Measurements from ENCODE around the gene ARHGAP26. TPM values are rescaled to one million over a fixed set of nuclear protein-coding genes. Genes with fewer than 3 reads are reported as not detected.

The ARHGAP26 gene
- total and polyA plus RNA-seq, 2 of the 4 experiments (the other 2 are of a cell fraction) = 0.54 to 0.56 TPM

DNA sequence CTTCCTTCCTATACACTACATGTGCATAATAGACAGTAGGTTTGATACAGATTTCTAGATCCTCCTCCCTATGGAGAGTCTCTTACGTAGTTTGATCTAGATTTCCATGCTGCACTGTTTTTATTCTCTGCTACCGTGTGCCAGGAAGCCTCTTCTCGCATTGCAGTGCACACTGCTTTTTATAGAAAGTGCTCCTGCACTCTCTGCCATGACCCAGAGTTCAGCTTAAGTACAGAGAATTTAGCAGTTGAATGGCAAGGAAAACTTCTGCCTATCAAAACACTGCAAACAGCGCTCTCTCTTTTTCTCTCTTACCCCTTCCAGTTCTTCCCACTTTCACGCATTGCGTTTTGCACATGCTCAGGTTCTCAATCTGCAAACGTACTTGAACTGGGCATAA lies 187.4 kb downstream of the ARHGAP26 start:
- H2BK15ac ChIP-seq (ENCODE audit: low read depth, low read length) = no peak overlapping the region
- ATAC-seq (ENCODE audit: low read depth) = no peak
- no peak overlapping the region for H4K8ac ChIP-seq (ENCODE audit: low read depth in 2 of 2, low read length in 2 of 2)
- no peak overlapping the region for H4K5ac ChIP-seq (ENCODE audit: low read depth, low read length)
- ChIA-PET POLR2A (ENCODE audit: unreplicated experiment) (no interaction called here), CTCF (no interaction called here)
- no peak overlapping the region for H3K9ac ChIP-seq (ENCODE audit: low read depth, low read length)
- H3K27me3 ChIP-seq (ENCODE audit: control insufficient read depth, insufficient read depth, low read length) = no peaks in the 10 kb centered on the region
- WGBS, 2 experiments (ENCODE audit: extremely low coverage in 2 of 2, insufficient read length in 1 of 2) = no CpG with 5 or more reads among the region's 7 CpGs
- no peak overlapping the region for H3K4me3 ChIP-seq (ENCODE audit: insufficient read depth, low read depth, low read length)
- H3K14ac ChIP-seq (replicated peaks; ENCODE audit: low read depth, low read length) = no peak overlapping the region; the same call in 1 of the 2 replicates
- in situ Hi-C loops (cut with MboI; ENCODE audit: low sequenced_read_pairs) = no loop called here
- 0 out of 2 replicates have a peak overlapping the region, but pooled peaks have one; percentile 44 for H3K27ac ChIP-seq (ENCODE audit: insufficient read depth, low read length)
- no peaks in the 10 kb centered on the region for H3K9me3 ChIP-seq (ENCODE audit: control insufficient read depth, insufficient read depth, low read length)
- H4K20me1 ChIP-seq (ENCODE audit: insufficient read depth, low read length) = no peaks in the 10 kb centered on the region
- H2AFZ ChIP-seq (replicated peaks; ENCODE audit: low read length, poor library complexity) = no peak overlapping the region
- dilution Hi-C loops (cut with HindIII; ENCODE audit: low sequenced_read_pairs, unreplicated experiment) = no loop called here
- H2BK5ac ChIP-seq (ENCODE audit: low read depth, low read length, poor library complexity, severe bottlenecking) = no peak overlapping the region
- no TSS peak for BruUV-seq (replicated peaks)
- peak overlapping the region; percentile 30; the same call in 1 of the 2 replicates for H2BK120ac ChIP-seq (ENCODE audit: low read depth, low read length)
- no peak for DNase-seq
- H3K79me1 ChIP-seq (ENCODE audit: low read depth in 1 of 2, low read length in 2 of 2) = no peaks in the 10 kb centered on the region
- no peak overlapping the region for H3K18ac ChIP-seq (ENCODE audit: low read depth, low read length)
- peaks cover 10% of the 10 kb centered on the region for H3K4me1 ChIP-seq (ENCODE audit: control insufficient read depth, insufficient read depth, low read length)
- no peak overlapping the region for H2AK9ac ChIP-seq (replicated peaks; ENCODE audit: low read depth, low read length, poor library complexity)
- no peak overlapping the region for H3K56ac ChIP-seq (ENCODE audit: extremely low read depth, insufficient read depth, low read length)
- no peak overlapping the region; the same call in 1 of the 2 replicates for H3K4me2 ChIP-seq (ENCODE audit: low read depth, low read length)
- no peak overlapping the region for H2AK5ac ChIP-seq (ENCODE audit: low read depth, low read length)
- H3K9me1 ChIP-seq (ENCODE audit: insufficient read depth, low read length) = no peaks in the 10 kb centered on the region; the same call in 1 of the 2 replicates
- peak overlapping the region; percentile 22; the same call in 1 of the 2 replicates for H3K4ac ChIP-seq (ENCODE audit: low read depth, low read length)
- no peak overlapping the region for H4K91ac ChIP-seq (ENCODE audit: insufficient read depth, low read depth, low read length)
- H2BK20ac ChIP-seq (ENCODE audit: low read depth, low read length) = no peak overlapping the region
- H3K36me3 ChIP-seq (ENCODE audit: control insufficient read depth, insufficient read depth, low read length) = no peaks in the 10 kb centered on the region
- no peak overlapping the region; the same call in 1 of the 2 replicates for H3K23ac ChIP-seq (ENCODE audit: low read depth, low read length)
- intact Hi-C loops (cut with micrococcal nuclease) = no loop called here
- TF ChIP-seq POLR2A (IDR thresholded peaks at IDR 0.05; ENCODE audit: low read depth, low read length) (no peak), SMC3 (IDR thresholded peaks at IDR 0.05; ENCODE audit: low read depth, low read length) (no peak), BHLHE40 (IDR thresholded peaks at IDR 0.05; ENCODE audit: low read depth, low read length) (no peak)
- TF ChIP-seq, protein P1, sequence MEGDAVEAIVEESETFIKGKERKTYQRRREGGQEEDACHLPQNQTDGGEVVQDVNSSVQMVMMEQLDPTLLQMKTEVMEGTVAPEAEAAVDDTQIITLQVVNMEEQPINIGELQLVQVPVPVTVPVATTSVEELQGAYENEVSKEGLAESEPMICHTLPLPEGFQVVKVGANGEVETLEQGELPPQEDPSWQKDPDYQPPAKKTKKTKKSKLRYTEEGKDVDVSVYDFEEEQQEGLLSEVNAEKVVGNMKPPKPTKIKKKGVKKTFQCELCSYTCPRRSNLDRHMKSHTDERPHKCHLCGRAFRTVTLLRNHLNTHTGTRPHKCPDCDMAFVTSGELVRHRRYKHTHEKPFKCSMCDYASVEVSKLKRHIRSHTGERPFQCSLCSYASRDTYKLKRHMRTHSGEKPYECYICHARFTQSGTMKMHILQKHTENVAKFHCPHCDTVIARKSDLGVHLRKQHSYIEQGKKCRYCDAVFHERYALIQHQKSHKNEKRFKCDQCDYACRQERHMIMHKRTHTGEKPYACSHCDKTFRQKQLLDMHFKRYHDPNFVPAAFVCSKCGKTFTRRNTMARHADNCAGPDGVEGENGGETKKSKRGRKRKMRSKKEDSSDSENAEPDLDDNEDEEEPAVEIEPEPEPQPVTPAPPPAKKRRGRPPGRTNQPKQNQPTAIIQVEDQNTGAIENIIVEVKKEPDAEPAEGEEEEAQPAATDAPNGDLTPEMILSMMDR (conservative IDR thresholded peaks at IDR 0.05; ENCODE audit: low read depth, low read length) = no peak
